Panc1 (cell line): ENCODE data around the gene GNAS. TPM values are rescaled to one million over a fixed set of nuclear protein-coding genes. Genes with fewer than 3 reads are reported as not detected.

Source experiments
- ATAC-seq: fragments of 200-7000 bp; cut with Tn5 transposase; 2 replicates; pipeline ENCODE4 v1.9.1; 2020; ENCODE audit warnings: mild to moderate bottlenecking, moderate library complexity
- BruUV-seq: library from RNA; stranded (reverse); fragments of 400-500 nt; replicated peaks from 2 replicates; lab custom pipeline; 2021; lab: Mats Ljungman, UMichigan
- CTCF ChIA-PET: fragments of 300-600 bp; sonication (Branson Sonifier 250); formaldehyde crosslinking; loops from one replicate; lab custom pipeline; 2022; ENCODE audit warnings: antibody characterized with exemption; lab: Charles Lee
- POLR2A ChIA-PET: fragments of 300-600 bp; sonication (Branson Sonifier 250); formaldehyde crosslinking; loops from one replicate; lab custom pipeline; 2022; ENCODE audit warnings: antibody characterized with exemption; lab: Charles Lee
- DNase-seq: peaks from one replicate; pipeline ENCODE4 v3.0.0-alpha.2; 2010; ENCODE audit warnings: low read depth, low spot score
- H3K27ac ChIP-seq: 2 replicates; pipeline ENCODE4 v1.5.1; 2011; ENCODE audit warnings: mild to moderate bottlenecking, low read length, inconsistent platforms
- H3K27me3 ChIP-seq: fragments of 200-500 bp; sonication (Bioruptor generic); 2 replicates; pipeline ENCODE4 v1.6.0; 2014; ENCODE audit warnings: low read length, inconsistent platforms; ENCODE audit not compliant: control insufficient read depth, insufficient read depth
- H3K36me3 ChIP-seq: fragments of 200-500 bp; sonication (Bioruptor generic); 2 replicates; pipeline ENCODE4 v1.5.1; 2014; ENCODE audit warnings: inconsistent platforms, mild to moderate bottlenecking, low read length, moderate library complexity; ENCODE audit not compliant: control insufficient read depth, insufficient read depth
- H3K4me1 ChIP-seq: 2 replicates; pipeline ENCODE4 v1.5.1; 2011; ENCODE audit warnings: inconsistent platforms, mild to moderate bottlenecking, low read length, moderate library complexity; ENCODE audit not compliant: control insufficient read depth, insufficient read depth
- H3K4me3 ChIP-seq, 2 experiments: 2 replicates each; pipeline ENCODE4 v1.5.1; 2011 to 2012; ENCODE audit warnings: low read depth in 2 of 2, low read length in 2 of 2, mild to moderate bottlenecking in 2 of 2, inconsistent platforms in 1 of 2, moderate library complexity in 1 of 2
- H3K9me3 ChIP-seq: fragments of 200-500 bp; sonication (Bioruptor generic); 2 replicates; pipeline ENCODE4 v1.5.1; 2014; ENCODE audit warnings: low read depth, mild to moderate bottlenecking, inconsistent platforms, low read length, moderate library complexity; ENCODE audit not compliant: control insufficient read depth, insufficient read depth
- POLR2AphosphoS5 ChIP-seq: IDR thresholded peaks from 2 replicates; pipeline ENCODE4 v1.6.1; 2012; ENCODE audit warnings: mild to moderate bottlenecking, low read depth, low read length, moderate library complexity
- SIN3A ChIP-seq: IDR thresholded peaks from 2 replicates; pipeline ENCODE4 v1.6.1; 2012; ENCODE audit warnings: low read depth, mild to moderate bottlenecking, low read length, moderate library complexity, borderline replicate concordance; ENCODE audit not compliant: insufficient read depth
- TCF7L2 ChIP-seq: IDR thresholded peaks from 2 replicates; pipeline ENCODE4 v1.6.1; 2011; ENCODE audit warnings: mild to moderate bottlenecking, low read depth, low read length, inconsistent platforms
- in situ Hi-C: cut with HindIII; loops from 2 replicates; pipeline ENCODE4 v1.10.0; 2016; ENCODE audit warnings: low sequenced_read_pairs, low pct_unique_long_range_greater_than_20kb
- intact Hi-C: fragments of 100-400 bp; cut with micrococcal nuclease; formaldehyde crosslinking; loops from one replicate; pipeline ENCODE4 v1.10.0; 2022; ENCODE audit not compliant: unreplicated experiment
- total RNA-seq: library from RNA; stranded (reverse); gene quantifications from one replicate; pipeline ENCODE4 v1.2.1, GENCODE V29; 2021; ENCODE audit not compliant: unreplicated experiment
- TF ChIP-seq, protein P1 (sequence below): fragments of 450-650 bp; IDR thresholded peaks from 2 replicates; pipeline ENCODE4 v1.5.1; 2017; ENCODE audit warnings: mild to moderate bottlenecking
- TF ChIP-seq, protein P2 (sequence below), 2 experiments: IDR thresholded peaks; 2 replicates each; pipeline ENCODE4 v1.6.1; 2011 to 2012; ENCODE audit warnings: low read depth in 2 of 2, control low read depth in 1 of 2, low read length in 1 of 2, mild to moderate bottlenecking in 1 of 2, moderate library complexity in 1 of 2; ENCODE audit not compliant: insufficient read depth in 1 of 2

GNAS gene
- total RNA-seq, 1 experiment from 2014 or later = 756 TPM

DNA sequence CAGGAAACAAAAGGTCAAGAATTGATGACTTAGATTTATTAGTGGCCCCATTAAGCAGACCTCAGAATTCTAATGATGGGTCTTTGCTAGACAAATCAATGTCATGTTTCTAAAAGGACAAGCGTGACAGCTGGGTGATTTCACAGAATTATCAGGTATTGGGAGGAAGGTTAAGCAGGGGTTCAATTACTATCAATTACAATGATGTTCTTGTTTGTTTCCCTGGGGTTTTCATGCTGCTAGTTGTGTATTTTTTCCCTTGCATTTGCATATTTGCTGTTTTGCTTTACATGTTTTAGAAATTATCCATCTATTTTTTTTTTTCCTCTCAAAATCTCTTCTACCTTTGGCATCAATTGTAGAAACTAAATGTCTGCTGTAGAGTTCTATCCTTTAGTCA, 27.9 kb downstream of the GNAS start:
- TF ChIP-seq POLR2AphosphoS5 (no peak), SIN3A (no peak), TCF7L2 (no peak)
- TF ChIP-seq, protein P1, sequence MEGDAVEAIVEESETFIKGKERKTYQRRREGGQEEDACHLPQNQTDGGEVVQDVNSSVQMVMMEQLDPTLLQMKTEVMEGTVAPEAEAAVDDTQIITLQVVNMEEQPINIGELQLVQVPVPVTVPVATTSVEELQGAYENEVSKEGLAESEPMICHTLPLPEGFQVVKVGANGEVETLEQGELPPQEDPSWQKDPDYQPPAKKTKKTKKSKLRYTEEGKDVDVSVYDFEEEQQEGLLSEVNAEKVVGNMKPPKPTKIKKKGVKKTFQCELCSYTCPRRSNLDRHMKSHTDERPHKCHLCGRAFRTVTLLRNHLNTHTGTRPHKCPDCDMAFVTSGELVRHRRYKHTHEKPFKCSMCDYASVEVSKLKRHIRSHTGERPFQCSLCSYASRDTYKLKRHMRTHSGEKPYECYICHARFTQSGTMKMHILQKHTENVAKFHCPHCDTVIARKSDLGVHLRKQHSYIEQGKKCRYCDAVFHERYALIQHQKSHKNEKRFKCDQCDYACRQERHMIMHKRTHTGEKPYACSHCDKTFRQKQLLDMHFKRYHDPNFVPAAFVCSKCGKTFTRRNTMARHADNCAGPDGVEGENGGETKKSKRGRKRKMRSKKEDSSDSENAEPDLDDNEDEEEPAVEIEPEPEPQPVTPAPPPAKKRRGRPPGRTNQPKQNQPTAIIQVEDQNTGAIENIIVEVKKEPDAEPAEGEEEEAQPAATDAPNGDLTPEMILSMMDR = no peak
- TF ChIP-seq, protein P2, sequence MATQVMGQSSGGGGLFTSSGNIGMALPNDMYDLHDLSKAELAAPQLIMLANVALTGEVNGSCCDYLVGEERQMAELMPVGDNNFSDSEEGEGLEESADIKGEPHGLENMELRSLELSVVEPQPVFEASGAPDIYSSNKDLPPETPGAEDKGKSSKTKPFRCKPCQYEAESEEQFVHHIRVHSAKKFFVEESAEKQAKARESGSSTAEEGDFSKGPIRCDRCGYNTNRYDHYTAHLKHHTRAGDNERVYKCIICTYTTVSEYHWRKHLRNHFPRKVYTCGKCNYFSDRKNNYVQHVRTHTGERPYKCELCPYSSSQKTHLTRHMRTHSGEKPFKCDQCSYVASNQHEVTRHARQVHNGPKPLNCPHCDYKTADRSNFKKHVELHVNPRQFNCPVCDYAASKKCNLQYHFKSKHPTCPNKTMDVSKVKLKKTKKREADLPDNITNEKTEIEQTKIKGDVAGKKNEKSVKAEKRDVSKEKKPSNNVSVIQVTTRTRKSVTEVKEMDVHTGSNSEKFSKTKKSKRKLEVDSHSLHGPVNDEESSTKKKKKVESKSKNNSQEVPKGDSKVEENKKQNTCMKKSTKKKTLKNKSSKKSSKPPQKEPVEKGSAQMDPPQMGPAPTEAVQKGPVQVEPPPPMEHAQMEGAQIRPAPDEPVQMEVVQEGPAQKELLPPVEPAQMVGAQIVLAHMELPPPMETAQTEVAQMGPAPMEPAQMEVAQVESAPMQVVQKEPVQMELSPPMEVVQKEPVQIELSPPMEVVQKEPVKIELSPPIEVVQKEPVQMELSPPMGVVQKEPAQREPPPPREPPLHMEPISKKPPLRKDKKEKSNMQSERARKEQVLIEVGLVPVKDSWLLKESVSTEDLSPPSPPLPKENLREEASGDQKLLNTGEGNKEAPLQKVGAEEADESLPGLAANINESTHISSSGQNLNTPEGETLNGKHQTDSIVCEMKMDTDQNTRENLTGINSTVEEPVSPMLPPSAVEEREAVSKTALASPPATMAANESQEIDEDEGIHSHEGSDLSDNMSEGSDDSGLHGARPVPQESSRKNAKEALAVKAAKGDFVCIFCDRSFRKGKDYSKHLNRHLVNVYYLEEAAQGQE (IDR thresholded peaks at IDR 0.05; ENCODE audit: insufficient read depth in 1 of 2, low read depth in 2 of 2, low read length in 1 of 2) = no peak
- ATAC-seq = no peak
- in situ Hi-C loops = no loop called here
- H3K36me3 ChIP-seq = no peaks in the 10 kb centered on the region; the same call in 1 of the 2 replicates
- H3K27ac ChIP-seq = no peak overlapping the region
- no TSS peak for BruUV-seq
- H3K4me1 ChIP-seq = no peaks in the 10 kb centered on the region
- no peaks in the 10 kb centered on the region for H3K9me3 ChIP-seq
- intact Hi-C loops = no loop called here
- no peaks in the 10 kb centered on the region; the same call in 1 of the 2 replicates for H3K27me3 ChIP-seq
- no peak for DNase-seq
- H3K4me3 ChIP-seq = no peak overlapping the region
- ChIA-PET CTCF (no interaction called here), POLR2A (no interaction called here)

DNA sequence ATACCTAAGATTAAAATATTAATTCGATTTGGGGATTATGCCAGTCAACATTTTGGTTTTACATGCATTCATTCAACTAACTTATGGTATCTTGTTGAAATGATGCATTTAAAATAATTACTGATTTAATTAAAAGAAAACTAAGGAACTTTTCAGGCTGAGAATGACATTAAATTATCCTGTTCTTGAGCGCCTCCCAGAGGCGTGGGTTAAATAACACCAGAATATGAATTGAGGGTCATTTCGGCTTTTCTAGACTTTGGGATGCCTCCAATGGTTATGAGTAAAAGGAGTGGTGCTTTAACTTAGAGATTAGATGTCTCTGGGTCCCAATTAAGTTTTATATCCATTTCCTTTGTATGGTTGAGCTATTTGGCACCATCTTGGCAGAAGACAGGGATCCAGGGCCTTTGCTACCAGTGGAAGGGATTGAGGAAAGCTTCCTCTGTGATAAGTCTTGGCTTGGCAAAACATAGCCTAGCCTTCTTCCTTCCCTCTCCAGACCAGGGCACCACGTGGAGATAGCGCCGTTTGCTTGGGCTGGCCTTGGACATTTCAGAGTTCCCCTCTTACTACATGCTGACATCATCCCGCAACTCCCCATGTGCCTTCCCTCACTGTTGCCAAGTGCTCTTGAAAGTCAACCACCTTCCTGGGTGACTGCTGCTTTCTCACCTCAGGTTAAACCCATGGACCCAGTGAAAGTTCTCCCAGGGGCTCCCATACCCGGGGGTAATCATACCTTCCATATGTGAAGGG, 28.7 kb downstream of the GNAS start:
- no peak for ATAC-seq
- no peaks in the 10 kb centered on the region for H3K4me1 ChIP-seq
- no TSS peak for BruUV-seq
- POLR2A ChIA-PET = no interaction called here
- H3K4me3 ChIP-seq = no peak overlapping the region
- TF ChIP-seq, protein P2 (IDR thresholded peaks at IDR 0.05; ENCODE audit: insufficient read depth in 1 of 2, low read depth in 2 of 2, low read length in 1 of 2) = no peak
- no peak for TF ChIP-seq TCF7L2
- no peak for TF ChIP-seq SIN3A
- TF ChIP-seq, protein P1 = peak; percentile 38; the same call in 1 of the 2 replicates
- H3K27me3 ChIP-seq = no peaks in the 10 kb centered on the region; the same call in 1 of the 2 replicates
- intact Hi-C loops = no loop called here
- no peaks in the 10 kb centered on the region for H3K9me3 ChIP-seq
- CTCF ChIA-PET = no interaction called here
- no peak overlapping the region for H3K27ac ChIP-seq
- no peaks in the 10 kb centered on the region; the same call in 1 of the 2 replicates for H3K36me3 ChIP-seq
- DNase-seq = no peak
- in situ Hi-C loops = no loop called here
